Transverse colon (tissue), 4 donors: Measurements from ENCODE around the gene EXD3.

Experiments used
- CTCF ChIP-seq, 5 experiments: fragments of 200-600 bp in 3 of 5; fragments of 450-650 bp in 2 of 5; sonication (generic) in 3 of 5; IDR thresholded peaks; 1 replicate in 2 of 5; 2 replicates in 3 of 5; pipeline ENCODE4 v1.5.1; 2016 to 2017; ENCODE audit warnings: antibody characterized with exemption in 5 of 5, inconsistent platforms in 3 of 5, mild to moderate bottlenecking in 2 of 5, moderate library complexity in 1 of 5
- EP300 ChIP-seq: sonication (generic); formaldehyde crosslinking; IDR thresholded peaks from one replicate; pipeline ENCODE4 v1.6.1; 2017; ENCODE audit warnings: antibody characterized with exemption, low read depth
- POLR2A ChIP-seq: fragments of 450-650 bp; IDR thresholded peaks from one replicate; pipeline ENCODE4 v1.6.1; 2016; ENCODE audit warnings: antibody characterized with exemption, mild to moderate bottlenecking, moderate library complexity
- POLR2AphosphoS5 ChIP-seq, 3 donors: sonication (generic); formaldehyde crosslinking; IDR thresholded peaks; one replicate each; pipeline ENCODE4 v1.6.1; 2016; ENCODE audit warnings: antibody characterized with exemption in 3 of 3

- TF ChIP-seq CTCF (IDR thresholded peaks at IDR 0.05) (no peak), POLR2A (no peak), POLR2AphosphoS5 (IDR thresholded peaks at IDR 0.05) (no peak), EP300 (no peak)
These were observed 43.2 kb downstream of the EXD3 start for GRCh38 chr9:137379761-137380161.
